ENCODE data around the gene PSMG4.

DNA sequence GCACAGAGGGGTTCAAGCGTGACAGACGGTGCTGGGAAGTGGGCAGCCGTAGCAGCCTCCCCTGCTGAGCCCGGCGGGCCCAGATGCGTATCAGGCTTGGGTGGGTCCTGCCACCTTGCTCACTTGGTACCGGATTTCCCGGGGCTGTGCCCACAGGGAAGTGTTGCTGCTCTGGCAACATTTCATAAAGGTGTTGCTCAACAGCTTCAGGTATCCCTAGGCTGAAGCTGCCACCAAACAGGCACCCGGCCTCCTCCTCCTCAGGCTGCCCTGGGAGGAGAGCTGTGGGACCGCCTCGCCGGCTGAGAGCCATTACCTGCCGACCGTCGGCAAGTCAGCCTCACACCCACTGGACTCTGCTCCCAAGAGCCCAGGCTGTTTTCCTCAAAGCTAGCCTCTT lies 11.5 kb downstream of the PSMG4 start:
- TF ChIP-seq, protein P1, sequence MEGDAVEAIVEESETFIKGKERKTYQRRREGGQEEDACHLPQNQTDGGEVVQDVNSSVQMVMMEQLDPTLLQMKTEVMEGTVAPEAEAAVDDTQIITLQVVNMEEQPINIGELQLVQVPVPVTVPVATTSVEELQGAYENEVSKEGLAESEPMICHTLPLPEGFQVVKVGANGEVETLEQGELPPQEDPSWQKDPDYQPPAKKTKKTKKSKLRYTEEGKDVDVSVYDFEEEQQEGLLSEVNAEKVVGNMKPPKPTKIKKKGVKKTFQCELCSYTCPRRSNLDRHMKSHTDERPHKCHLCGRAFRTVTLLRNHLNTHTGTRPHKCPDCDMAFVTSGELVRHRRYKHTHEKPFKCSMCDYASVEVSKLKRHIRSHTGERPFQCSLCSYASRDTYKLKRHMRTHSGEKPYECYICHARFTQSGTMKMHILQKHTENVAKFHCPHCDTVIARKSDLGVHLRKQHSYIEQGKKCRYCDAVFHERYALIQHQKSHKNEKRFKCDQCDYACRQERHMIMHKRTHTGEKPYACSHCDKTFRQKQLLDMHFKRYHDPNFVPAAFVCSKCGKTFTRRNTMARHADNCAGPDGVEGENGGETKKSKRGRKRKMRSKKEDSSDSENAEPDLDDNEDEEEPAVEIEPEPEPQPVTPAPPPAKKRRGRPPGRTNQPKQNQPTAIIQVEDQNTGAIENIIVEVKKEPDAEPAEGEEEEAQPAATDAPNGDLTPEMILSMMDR (IDR thresholded peaks at IDR 0.05; ENCODE audit: low read depth, low read length): no peak
- no peak for TF ChIP-seq POLR2A (IDR thresholded peaks at IDR 0.05; ENCODE audit: extremely low read depth, insufficient read length)
- TF ChIP-seq, protein P2, sequence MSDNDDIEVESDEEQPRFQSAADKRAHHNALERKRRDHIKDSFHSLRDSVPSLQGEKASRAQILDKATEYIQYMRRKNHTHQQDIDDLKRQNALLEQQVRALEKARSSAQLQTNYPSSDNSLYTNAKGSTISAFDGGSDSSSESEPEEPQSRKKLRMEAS (IDR thresholded peaks at IDR 0.05; ENCODE audit: low read depth, low read length): no peak

Data from NB4 (cell line).